MM.1S (cell line): ENCODE results near the gene LHFPL2.

Experiments used
- DNase-seq: peaks from one replicate; pipeline ENCODE4 v3.0.0-alpha.2; 2015
- H2AFZ ChIP-seq: fragments of 300-600 bp; sonication (generic); 2 replicates; pipeline ENCODE4 v1.6.0; 2016; ENCODE audit warnings: antibody characterized with exemption, low read length
- H3F3A ChIP-seq: fragments of 300-600 bp; sonication (generic); 2 replicates; pipeline ENCODE4 v1.6.1; 2016; ENCODE audit warnings: mild to moderate bottlenecking, antibody characterized with exemption, low read length, moderate library complexity, mixed read lengths; ENCODE audit not compliant: insufficient read depth
- H3K27ac ChIP-seq: fragments of 300-600 bp; sonication (generic); 2 replicates; pipeline ENCODE4 v1.5.1; 2016; ENCODE audit warnings: mild to moderate bottlenecking, low read length
- H3K27me3 ChIP-seq: fragments of 300-600 bp; sonication (generic); replicated peaks from 2 replicates; pipeline ENCODE4 v1.6.0; 2016; ENCODE audit warnings: low read length; ENCODE audit not compliant: insufficient read depth
- H3K36me3 ChIP-seq: fragments of 300-600 bp; sonication (generic); replicated peaks from 2 replicates; pipeline ENCODE4 v1.6.1; 2016; ENCODE audit warnings: mild to moderate bottlenecking, low read length, mixed read lengths; ENCODE audit not compliant: insufficient read depth
- H3K4me1 ChIP-seq: fragments of 300-600 bp; sonication (generic); 2 replicates; pipeline ENCODE4 v1.6.1; 2016; ENCODE audit warnings: low read length, mixed read lengths
- H3K4me2 ChIP-seq: fragments of 300-600 bp; sonication (generic); 2 replicates; pipeline ENCODE4 v1.6.0; 2016; ENCODE audit warnings: low read depth, low read length
- H3K4me3 ChIP-seq: fragments of 300-600 bp; sonication (generic); 2 replicates; pipeline ENCODE4 v1.5.1; 2016; ENCODE audit warnings: low read length, mixed read lengths
- H3K79me2 ChIP-seq: fragments of 300-600 bp; sonication (generic); 2 replicates; pipeline ENCODE4 v1.6.1; 2016; ENCODE audit warnings: mixed run types, low read length, mixed read lengths
- H3K9ac ChIP-seq: fragments of 300-600 bp; sonication (generic); 2 replicates; pipeline ENCODE4 v1.6.1; 2016; ENCODE audit warnings: low read length, mixed read lengths
- H3K9me2 ChIP-seq: fragments of 300-600 bp; sonication (generic); replicated peaks from 2 replicates; pipeline ENCODE4 v1.6.1; 2016; ENCODE audit warnings: mild to moderate bottlenecking, low read length, mixed read lengths; ENCODE audit not compliant: insufficient read depth
- H3K9me3 ChIP-seq: fragments of 300-600 bp; sonication (generic); replicated peaks from 2 replicates; pipeline ENCODE4 v1.6.1; 2016; ENCODE audit warnings: mild to moderate bottlenecking, low read length, mixed read lengths; ENCODE audit not compliant: insufficient read depth
- H4K20me1 ChIP-seq: fragments of 300-600 bp; sonication (generic); 2 replicates; pipeline ENCODE4 v1.6.1; 2016; ENCODE audit warnings: mild to moderate bottlenecking, low read length, moderate library complexity, mixed read lengths; ENCODE audit not compliant: insufficient read depth
- CTCF ChIP-seq: fragments of 300-600 bp; sonication (generic); IDR thresholded peaks from 2 replicates; pipeline ENCODE4 v1.5.1; 2016; ENCODE audit warnings: antibody characterized with exemption, low read length, mixed read lengths
- EZH2 ChIP-seq: fragments of 300-600 bp; sonication (generic); optimal IDR thresholded peaks from 2 replicates; pipeline ENCODE3; 2017; ENCODE audit warnings: low read depth, mild to moderate bottlenecking, antibody characterized with exemption, low read length, mixed read lengths
- EZH2phosphoT487 ChIP-seq: fragments of 300-600 bp; sonication (generic); IDR thresholded peaks from 2 replicates; pipeline ENCODE4 v1.6.1; 2018; ENCODE audit warnings: antibody characterized with exemption, low read length

LHFPL2 gene

GRCh38 chr5:78508186-78508765, 140.3 kb downstream of the LHFPL2 start:
- TF ChIP-seq CTCF, result no peak
- no peak for TF ChIP-seq EZH2
- TF ChIP-seq EZH2phosphoT487, result no peak
- no peak for DNase-seq
- H2AFZ ChIP-seq, result no peak overlapping the region
- H3K4me3 ChIP-seq, result no peak overlapping the region
- H3K79me2 ChIP-seq, result no peaks in the 10 kb centered on the region
- H3K36me3 ChIP-seq, result no peaks in the 10 kb centered on the region
- H3K27me3 ChIP-seq, result no peaks in the 10 kb centered on the region
- no peaks in the 10 kb centered on the region for H4K20me1 ChIP-seq
- no peak overlapping the region for H3K27ac ChIP-seq
- H3K9me2 ChIP-seq, result no peaks in the 10 kb centered on the region
- H3K9ac ChIP-seq, result no peak overlapping the region
- no peaks in the 10 kb centered on the region for H3K9me3 ChIP-seq
- no peaks in the 10 kb centered on the region for H3K4me1 ChIP-seq
- H3F3A ChIP-seq, result no peaks in the 10 kb centered on the region
- H3K4me2 ChIP-seq, result no peak overlapping the region

GRCh38 chr5:78507531-78507930, 141.0 kb downstream of the LHFPL2 start:
- Histone ChIP-seq H4K20me1 (no peaks in the 10 kb centered on the region), H3K36me3 (no peaks in the 10 kb centered on the region), H3K27ac (no peak overlapping the region), H3K4me2 (no peak overlapping the region), H3K4me3 (no peak overlapping the region), H3K4me1 (no peaks in the 10 kb centered on the region), H3K9me3 (no peaks in the 10 kb centered on the region), H3K27me3 (no peaks in the 10 kb centered on the region), H2AFZ (no peak overlapping the region), H3F3A (no peaks in the 10 kb centered on the region), H3K79me2 (no peaks in the 10 kb centered on the region), H3K9me2 (no peaks in the 10 kb centered on the region), H3K9ac (no peak overlapping the region)
- no peak for DNase-seq
- TF ChIP-seq EZH2phosphoT487 (no peak), EZH2 (no peak), CTCF (no peak)

DNA sequence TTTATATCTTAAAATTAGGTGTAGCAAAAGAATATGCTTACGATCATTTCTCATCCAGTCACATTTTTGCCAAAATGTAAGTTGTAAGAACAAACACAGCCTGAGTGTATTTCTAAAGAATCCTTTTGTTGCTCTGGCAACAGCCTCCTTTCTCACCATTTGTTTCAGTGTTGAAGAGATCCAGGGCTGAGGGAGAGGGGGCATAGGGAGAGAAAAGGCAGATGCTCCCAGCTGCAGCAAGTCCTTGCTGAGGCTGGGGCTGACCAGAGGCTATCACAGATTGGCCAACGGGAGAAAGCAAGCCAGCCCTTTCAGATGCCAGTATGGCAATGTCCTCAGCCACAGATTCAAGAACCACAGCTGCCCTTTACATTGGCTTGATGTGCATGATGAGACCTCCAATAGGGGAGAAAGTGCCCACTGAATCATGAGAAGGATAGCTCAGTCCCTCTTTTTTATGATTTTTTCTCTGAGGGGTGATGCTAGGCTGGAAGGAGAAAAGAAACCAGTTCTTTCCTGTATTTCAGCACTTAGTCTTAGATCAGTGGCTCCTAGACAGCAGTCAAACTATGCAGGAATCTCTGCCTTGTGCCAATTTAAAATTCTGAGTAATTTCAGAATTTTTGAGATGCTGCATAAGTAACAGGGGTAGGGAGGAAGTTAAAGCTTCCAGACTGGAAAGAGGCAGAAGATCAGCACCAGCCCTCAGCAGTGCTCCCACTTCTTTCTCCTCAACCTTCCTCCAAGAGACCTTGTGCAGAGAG, 142.1 kb downstream of the LHFPL2 start:
- Histone ChIP-seq H3K27ac (no peak overlapping the region), H2AFZ (no peak overlapping the region), H3K4me3 (no peak overlapping the region), H3K4me1 (no peaks in the 10 kb centered on the region), H3K9ac (no peak overlapping the region), H4K20me1 (no peaks in the 10 kb centered on the region), H3K36me3 (no peaks in the 10 kb centered on the region), H3F3A (no peaks in the 10 kb centered on the region), H3K27me3 (no peaks in the 10 kb centered on the region), H3K9me3 (no peaks in the 10 kb centered on the region), H3K79me2 (no peaks in the 10 kb centered on the region), H3K9me2 (no peaks in the 10 kb centered on the region), H3K4me2 (no peak overlapping the region)
- TF ChIP-seq EZH2phosphoT487 (no peak), CTCF (no peak), EZH2 (no peak)
- no peak for DNase-seq
